ENCODE results near the gene TEAD1.
A peak's percentile ranks its signal among the peaks of the same experiment; 100 is the strongest.

Gene TEAD1

GRCh38 chr11:12964650-12965049 lies 290.4 kb downstream of the TEAD1 start:
- no peak for DNase-seq

- DNase-seq: no peak
Observed at GRCh38 chr11:12966002-12966401, 291.8 kb downstream of the TEAD1 start.

- DNase-seq: no peak
Observed at GRCh38 chr11:12968101-12968500, 293.9 kb downstream of the TEAD1 start.

GRCh38 chr11:12968826-12969225 lies 294.6 kb downstream of the TEAD1 start:
- DNase-seq: no peak

- no peak for DNase-seq
Observed at GRCh38 chr11:12971955-12972354, 297.7 kb downstream of the TEAD1 start.

GRCh38 chr11:12973528-12974181 lies 299.4 kb downstream of the TEAD1 start:
- no peak for DNase-seq

GRCh38 chr11:12975195-12975594 lies 301.0 kb downstream of the TEAD1 start:
- DNase-seq: peak in 1 of 2 donors; percentile 4

GRCh38 chr11:12979928-12980689 lies 305.9 kb downstream of the TEAD1 start:
- DNase-seq: no peak

GRCh38 chr11:12981676-12982522 lies 307.7 kb downstream of the TEAD1 start:
- DNase-seq: no peak

- no peak for DNase-seq
Observed at GRCh38 chr11:12983336-12983735, 309.1 kb downstream of the TEAD1 start.

- DNase-seq: no peak
Observed at GRCh38 chr11:12986194-12986898, 312.1 kb downstream of the TEAD1 start.

- no peak for DNase-seq
Observed at GRCh38 chr11:12989428-12990161, 315.4 kb downstream of the TEAD1 start.

- no peak for DNase-seq
Observed at GRCh38 chr11:12990162-12990480, 315.9 kb downstream of the TEAD1 start.

GRCh38 chr11:12991426-12991825 lies 317.2 kb downstream of the TEAD1 start:
- no peak for DNase-seq

- DNase-seq: no peak
Observed at GRCh38 chr11:12993626-12994025, 319.4 kb downstream of the TEAD1 start.
